ENCODE results near the gene CCDC141. TPM values are rescaled to one million over a fixed set of nuclear protein-coding genes. Genes with fewer than 3 reads are reported as not detected.

Gene CCDC141
- total RNA-seq, 1 donor from 2014 or later: not detected

DNA sequence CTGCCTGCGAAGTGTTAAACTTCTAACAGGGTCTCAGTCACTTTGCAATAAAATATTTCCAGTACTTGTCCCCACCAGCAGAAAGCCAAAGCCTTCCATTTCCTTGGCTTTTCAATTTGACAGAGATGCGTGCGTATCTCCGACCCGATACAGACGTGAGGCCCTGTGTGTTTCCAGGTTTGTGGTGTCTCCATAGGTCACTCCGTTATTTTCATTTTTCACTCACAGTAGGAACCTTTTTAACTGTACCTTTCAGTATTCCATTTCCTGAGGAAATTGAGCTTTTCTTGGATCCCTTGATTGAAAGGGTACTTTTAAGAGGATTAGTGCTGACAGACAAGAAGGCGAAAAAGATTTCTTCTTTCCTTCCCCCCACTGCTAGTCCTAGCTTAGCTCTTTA is 126.4 kb downstream of the CCDC141 start:
- no peak for DNase-seq (ENCODE audit: low spot score)
- TF ChIP-seq, protein P1, sequence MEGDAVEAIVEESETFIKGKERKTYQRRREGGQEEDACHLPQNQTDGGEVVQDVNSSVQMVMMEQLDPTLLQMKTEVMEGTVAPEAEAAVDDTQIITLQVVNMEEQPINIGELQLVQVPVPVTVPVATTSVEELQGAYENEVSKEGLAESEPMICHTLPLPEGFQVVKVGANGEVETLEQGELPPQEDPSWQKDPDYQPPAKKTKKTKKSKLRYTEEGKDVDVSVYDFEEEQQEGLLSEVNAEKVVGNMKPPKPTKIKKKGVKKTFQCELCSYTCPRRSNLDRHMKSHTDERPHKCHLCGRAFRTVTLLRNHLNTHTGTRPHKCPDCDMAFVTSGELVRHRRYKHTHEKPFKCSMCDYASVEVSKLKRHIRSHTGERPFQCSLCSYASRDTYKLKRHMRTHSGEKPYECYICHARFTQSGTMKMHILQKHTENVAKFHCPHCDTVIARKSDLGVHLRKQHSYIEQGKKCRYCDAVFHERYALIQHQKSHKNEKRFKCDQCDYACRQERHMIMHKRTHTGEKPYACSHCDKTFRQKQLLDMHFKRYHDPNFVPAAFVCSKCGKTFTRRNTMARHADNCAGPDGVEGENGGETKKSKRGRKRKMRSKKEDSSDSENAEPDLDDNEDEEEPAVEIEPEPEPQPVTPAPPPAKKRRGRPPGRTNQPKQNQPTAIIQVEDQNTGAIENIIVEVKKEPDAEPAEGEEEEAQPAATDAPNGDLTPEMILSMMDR (IDR thresholded peaks at IDR 0.05): no peak
- no peaks in the 10 kb centered on the region for H3K36me3 Mint-ChIP-seq (ENCODE audit: low read depth)
- H3K27ac Mint-ChIP-seq (ENCODE audit: unreplicated experiment): no peak overlapping the region
- no peaks in the 10 kb centered on the region for H3K4me1 Mint-ChIP-seq (ENCODE audit: low read depth)
- H3K4me3 Mint-ChIP-seq (ENCODE audit: unreplicated experiment): no peak overlapping the region
- H3K9me3 Mint-ChIP-seq (ENCODE audit: low read depth): no peaks in the 10 kb centered on the region
- H3K27me3 Mint-ChIP-seq (ENCODE audit: low read depth): peaks cover 38% of the 10 kb centered on the region

DNA sequence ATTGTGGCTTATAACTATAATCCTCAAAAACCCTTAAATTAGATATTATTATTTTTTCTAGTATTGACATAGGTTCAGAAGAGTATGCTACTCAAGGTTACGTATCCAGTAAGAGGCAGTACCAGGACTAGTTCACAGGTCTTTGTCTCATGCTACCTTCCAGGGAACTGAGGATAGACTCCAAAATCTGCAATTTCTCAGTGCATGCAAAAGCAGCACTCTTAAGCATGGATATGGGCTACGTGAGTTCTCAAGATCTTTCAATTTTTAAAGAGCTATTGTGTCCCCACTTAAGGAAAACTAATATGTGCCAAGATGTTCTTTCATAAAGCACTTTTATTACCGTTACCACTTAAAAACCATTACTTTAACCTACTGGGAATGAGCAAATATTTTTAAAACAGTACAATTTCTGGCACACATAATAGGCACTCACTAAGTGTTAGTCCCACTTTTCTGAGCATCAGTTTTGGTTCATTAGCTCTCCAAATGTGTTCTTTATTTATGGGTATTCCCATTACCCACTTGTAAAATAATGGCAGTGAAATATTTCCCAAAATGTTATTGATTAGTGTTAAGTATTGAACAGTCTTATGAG is 128.9 kb downstream of the CCDC141 start:
- H3K4me1 Mint-ChIP-seq (ENCODE audit: low read depth): no peaks in the 10 kb centered on the region
- no peak overlapping the region for H3K4me3 Mint-ChIP-seq (ENCODE audit: unreplicated experiment)
- no peak overlapping the region for H3K27ac Mint-ChIP-seq (ENCODE audit: unreplicated experiment)
- no peaks in the 10 kb centered on the region for H3K9me3 Mint-ChIP-seq (ENCODE audit: low read depth)
- no peak for DNase-seq (ENCODE audit: low spot score)
- H3K27me3 Mint-ChIP-seq (ENCODE audit: low read depth): peaks cover 31% of the 10 kb centered on the region
- no peaks in the 10 kb centered on the region for H3K36me3 Mint-ChIP-seq (ENCODE audit: low read depth)
- TF ChIP-seq, protein P1 (IDR thresholded peaks at IDR 0.05): no peak

GRCh38 chr2:178917555-178917954 is 132.4 kb downstream of the CCDC141 start:
- H3K36me3 Mint-ChIP-seq (ENCODE audit: low read depth): no peaks in the 10 kb centered on the region
- H3K9me3 Mint-ChIP-seq (ENCODE audit: low read depth): no peaks in the 10 kb centered on the region
- TF ChIP-seq, protein P1 (IDR thresholded peaks at IDR 0.05): no peak
- H3K27ac Mint-ChIP-seq (ENCODE audit: unreplicated experiment): no peak overlapping the region
- no peak overlapping the region for H3K4me3 Mint-ChIP-seq (ENCODE audit: unreplicated experiment)
- H3K4me1 Mint-ChIP-seq (ENCODE audit: low read depth): no peaks in the 10 kb centered on the region
- DNase-seq (ENCODE audit: low spot score): no peak
- peaks cover 32% of the 10 kb centered on the region for H3K27me3 Mint-ChIP-seq (ENCODE audit: low read depth)

GRCh38 chr2:178915423-178916173 is 134.3 kb downstream of the CCDC141 start:
- Mint-ChIP-seq H3K27me3 (ENCODE audit: low read depth) (peaks cover 30% of the 10 kb centered on the region), H3K9me3 (ENCODE audit: low read depth) (no peaks in the 10 kb centered on the region), H3K4me1 (ENCODE audit: low read depth) (no peaks in the 10 kb centered on the region), H3K27ac (ENCODE audit: unreplicated experiment) (no peak overlapping the region), H3K4me3 (ENCODE audit: unreplicated experiment) (no peak overlapping the region), H3K36me3 (ENCODE audit: low read depth) (no peaks in the 10 kb centered on the region)
- no peak for DNase-seq (ENCODE audit: low spot score)
- TF ChIP-seq, protein P1 (IDR thresholded peaks at IDR 0.05): no peak

- TF ChIP-seq, protein P1 (IDR thresholded peaks at IDR 0.05): peak; percentile 89
- no peak for DNase-seq (ENCODE audit: low spot score)
- Mint-ChIP-seq H3K4me3 (ENCODE audit: unreplicated experiment) (no peak overlapping the region), H3K27ac (ENCODE audit: unreplicated experiment) (no peak overlapping the region), H3K4me1 (ENCODE audit: low read depth) (no peaks in the 10 kb centered on the region), H3K27me3 (ENCODE audit: low read depth) (peaks cover 41% of the 10 kb centered on the region), H3K36me3 (ENCODE audit: low read depth) (no peaks in the 10 kb centered on the region), H3K9me3 (ENCODE audit: low read depth) (no peaks in the 10 kb centered on the region)
Observed at GRCh38 chr2:178914259-178914849, 135.6 kb downstream of the CCDC141 start.

All from chondrocyte (in vitro differentiated cells).